Measurements from ENCODE around the gene GALNT9. TPM values are rescaled to one million over a fixed set of nuclear protein-coding genes. Genes with fewer than 3 reads are reported as not detected.

Gene GALNT9
- total RNA-seq, 2 donors from 2014 or later: 4.0 to 10.8 TPM

DNA sequence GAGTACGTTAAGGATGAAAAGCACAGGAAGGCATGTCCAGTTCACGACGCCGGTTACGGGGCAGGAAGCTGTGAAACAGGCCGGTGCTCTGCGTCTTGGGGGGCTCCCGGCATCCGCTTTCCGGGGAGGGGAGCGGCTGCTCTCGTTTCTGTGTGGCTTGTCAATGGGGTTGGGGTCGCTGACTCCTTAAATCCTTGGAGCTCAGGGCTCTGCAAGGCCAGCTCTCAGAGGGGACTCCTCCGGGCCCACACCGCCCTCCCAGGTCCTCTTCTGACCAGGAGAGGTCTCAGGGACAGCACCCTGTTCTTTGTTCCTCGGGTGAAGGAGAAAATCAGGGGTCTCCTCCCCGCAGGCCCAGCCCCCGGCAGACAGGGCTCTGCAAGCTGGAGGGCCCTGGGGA lies 78.1 kb downstream of the GALNT9 start:
- no peaks in the 10 kb centered on the region for H3K4me1 ChIP-seq
- no peaks in the 10 kb centered on the region for H3K9me3 ChIP-seq
- H3K36me3 ChIP-seq: no peaks in the 10 kb centered on the region
- H3K4me3 ChIP-seq: no peak overlapping the region
- no peak overlapping the region for H3K27ac ChIP-seq
- H3K27me3 ChIP-seq: no peaks in the 10 kb centered on the region
- TF ChIP-seq, protein P1, sequence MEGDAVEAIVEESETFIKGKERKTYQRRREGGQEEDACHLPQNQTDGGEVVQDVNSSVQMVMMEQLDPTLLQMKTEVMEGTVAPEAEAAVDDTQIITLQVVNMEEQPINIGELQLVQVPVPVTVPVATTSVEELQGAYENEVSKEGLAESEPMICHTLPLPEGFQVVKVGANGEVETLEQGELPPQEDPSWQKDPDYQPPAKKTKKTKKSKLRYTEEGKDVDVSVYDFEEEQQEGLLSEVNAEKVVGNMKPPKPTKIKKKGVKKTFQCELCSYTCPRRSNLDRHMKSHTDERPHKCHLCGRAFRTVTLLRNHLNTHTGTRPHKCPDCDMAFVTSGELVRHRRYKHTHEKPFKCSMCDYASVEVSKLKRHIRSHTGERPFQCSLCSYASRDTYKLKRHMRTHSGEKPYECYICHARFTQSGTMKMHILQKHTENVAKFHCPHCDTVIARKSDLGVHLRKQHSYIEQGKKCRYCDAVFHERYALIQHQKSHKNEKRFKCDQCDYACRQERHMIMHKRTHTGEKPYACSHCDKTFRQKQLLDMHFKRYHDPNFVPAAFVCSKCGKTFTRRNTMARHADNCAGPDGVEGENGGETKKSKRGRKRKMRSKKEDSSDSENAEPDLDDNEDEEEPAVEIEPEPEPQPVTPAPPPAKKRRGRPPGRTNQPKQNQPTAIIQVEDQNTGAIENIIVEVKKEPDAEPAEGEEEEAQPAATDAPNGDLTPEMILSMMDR (IDR thresholded peaks at IDR 0.05): no peak
- DNase-seq (ENCODE audit: low spot score): no peak

- no peak overlapping the region for H3K27ac ChIP-seq
- DNase-seq (ENCODE audit: low spot score): no peak
- no peaks in the 10 kb centered on the region for H3K9me3 ChIP-seq
- H3K4me1 ChIP-seq: no peaks in the 10 kb centered on the region
- H3K27me3 ChIP-seq: no peaks in the 10 kb centered on the region
- H3K36me3 ChIP-seq: no peaks in the 10 kb centered on the region
- H3K4me3 ChIP-seq: no peak overlapping the region
- TF ChIP-seq, protein P1 (IDR thresholded peaks at IDR 0.05): no peak
Measured at GRCh38 chr12:132250707-132251106, 78.7 kb downstream of the GALNT9 start.

- H3K27me3 ChIP-seq: no peaks in the 10 kb centered on the region
- TF ChIP-seq, protein P1 (IDR thresholded peaks at IDR 0.05): no peak
- no peak for DNase-seq (ENCODE audit: low spot score)
- no peaks in the 10 kb centered on the region for H3K36me3 ChIP-seq
- H3K27ac ChIP-seq: no peak overlapping the region
- H3K4me1 ChIP-seq: no peaks in the 10 kb centered on the region
- H3K4me3 ChIP-seq: no peak overlapping the region
- no peaks in the 10 kb centered on the region for H3K9me3 ChIP-seq
Measured at GRCh38 chr12:132249689-132250478, 79.5 kb downstream of the GALNT9 start.

GRCh38 chr12:132248453-132249167 lies 80.8 kb downstream of the GALNT9 start:
- Histone ChIP-seq H3K9me3 (no peaks in the 10 kb centered on the region), H3K27ac (no peak overlapping the region), H3K4me1 (no peaks in the 10 kb centered on the region), H3K36me3 (no peaks in the 10 kb centered on the region), H3K27me3 (no peaks in the 10 kb centered on the region), H3K4me3 (no peak overlapping the region)
- no peak for DNase-seq (ENCODE audit: low spot score)
- TF ChIP-seq, protein P1 (IDR thresholded peaks at IDR 0.05): no peak

- TF ChIP-seq, protein P1 (IDR thresholded peaks at IDR 0.05): no peak
- no peak overlapping the region for H3K4me3 ChIP-seq
- DNase-seq (ENCODE audit: low spot score): no peak
- H3K27ac ChIP-seq: no peak overlapping the region
- H3K9me3 ChIP-seq: no peaks in the 10 kb centered on the region
- no peaks in the 10 kb centered on the region for H3K4me1 ChIP-seq
- no peaks in the 10 kb centered on the region for H3K27me3 ChIP-seq
- no peaks in the 10 kb centered on the region for H3K36me3 ChIP-seq
Measured at GRCh38 chr12:132247718-132248452, 81.5 kb downstream of the GALNT9 start.
